Measurements from ENCODE around the gene ELP5. TPM values are rescaled to one million over a fixed set of nuclear protein-coding genes. Genes with fewer than 3 reads are reported as not detected.

ELP5 gene
- total RNA-seq, 2 experiments from 2014 or later = 49.6 to 52.4 TPM

GRCh38 chr17:7214300-7215135, 37.5 kb upstream of the ELP5 start:
- peak; percentile 100 for DNase-seq

GRCh38 chr17:7215136-7215638, 36.8 kb upstream of the ELP5 start:
- ChIA-PET CTCF (interaction anchor here (1.2 to 2.4 kb wide), 5 partner anchors 19 to 169 kb away, joined by 4 to 10 read pairs (median 5); partner anchors contain the start of genes DVL2 and NEURL4), POLR2A (interaction anchor here (1.0 to 1.7 kb wide), 2 partner anchors 10 to 180 kb away, joined by 4 to 7 read pairs; partner anchors contain the start of gene SLC16A13)
- Mint-ChIP-seq H3K36me3 (no peaks in the 10 kb centered on the region), H3K27me3 (peaks cover 7% of the 10 kb centered on the region), H3K9me3 (no peaks in the 10 kb centered on the region), H3K4me1 (ENCODE audit: low read depth) (peaks cover 53% of the 10 kb centered on the region), H3K27ac (peak overlapping the region; percentile 89), H3K4me3 (peak overlapping the region; percentile 85)
- intact Hi-C loops (cut with micrococcal nuclease) = loop anchor here (2.0 kb wide), 1 partner anchor 92 kb away; the partner anchor contains the start of gene EIF5A
- DNase-seq = no peak

More at GRCh38 chr17:7214300-7215135, 37.5 kb upstream of the ELP5 start:
- Mint-ChIP-seq H3K4me1 (ENCODE audit: low read depth) (peaks cover 52% of the 10 kb centered on the region), H3K36me3 (no peaks in the 10 kb centered on the region), H3K4me3 (peak overlapping the region; percentile 85), H3K9me3 (no peaks in the 10 kb centered on the region), H3K27ac (peak overlapping the region; percentile 89), H3K27me3 (peaks cover 7% of the 10 kb centered on the region)
- ChIA-PET CTCF (interaction anchor here (1.0 to 2.4 kb wide), 6 partner anchors 20 to 169 kb away, joined by 4 to 10 read pairs (median 4); partner anchors contain the start of genes DVL2 and NEURL4), POLR2A (interaction anchor here (0.7 to 1.7 kb wide), 3 partner anchors 10 to 179 kb away, joined by 3 to 7 read pairs (median 4); partner anchors contain the start of gene SLC16A13)
- intact Hi-C loops (cut with micrococcal nuclease) = loop anchor here (1.0 to 2.0 kb wide), 5 partner anchors 9 to 92 kb away; partner anchors contain the start of genes DVL2, EIF5A, ELP5 and PHF23

- no peaks in the 10 kb centered on the region for H3K9me3 Mint-ChIP-seq
- intact Hi-C loops (cut with micrococcal nuclease) = loop anchor here (2.0 kb wide), 1 partner anchor 91 kb away; the partner anchor contains the start of gene EIF5A
- no peak overlapping the region for H3K4me3 Mint-ChIP-seq
- no peak for DNase-seq
- CTCF ChIA-PET = interaction anchor here (2.0 kb wide), 1 partner anchor 114 kb away, joined by 5 read pairs; the partner anchor contains the start of gene NEURL4
- H3K4me1 Mint-ChIP-seq (ENCODE audit: low read depth) = peaks cover 58% of the 10 kb centered on the region
- no peaks in the 10 kb centered on the region for H3K36me3 Mint-ChIP-seq
- H3K27me3 Mint-ChIP-seq = peaks cover 7% of the 10 kb centered on the region
- POLR2A ChIA-PET = interaction anchor here (0.5 kb wide), 1 partner anchor 1011 kb away, joined by 3 read pairs; no protein-coding TSS in a partner anchor
- H3K27ac Mint-ChIP-seq = no peak overlapping the region
Observed at GRCh38 chr17:7215652-7216180, 36.3 kb upstream of the ELP5 start.

GRCh38 chr17:7216242-7217112, 35.5 kb upstream of the ELP5 start:
- H3K27me3 Mint-ChIP-seq = peaks cover 7% of the 10 kb centered on the region
- DNase-seq = no peak
- peaks cover 4% of the 10 kb centered on the region for H3K36me3 Mint-ChIP-seq
- intact Hi-C loops (cut with micrococcal nuclease) = no loop called here
- CTCF ChIA-PET = no interaction called here
- POLR2A ChIA-PET = interaction anchor here (0.5 kb wide), 1 partner anchor 1011 kb away, joined by 3 read pairs; no protein-coding TSS in a partner anchor
- H3K9me3 Mint-ChIP-seq = no peaks in the 10 kb centered on the region
- peaks cover 65% of the 10 kb centered on the region for H3K4me1 Mint-ChIP-seq (ENCODE audit: low read depth)
- peak overlapping the region; percentile 62 for H3K27ac Mint-ChIP-seq
- H3K4me3 Mint-ChIP-seq = peak overlapping the region; percentile 33

- CTCF ChIA-PET = no interaction called here
- H3K4me1 Mint-ChIP-seq (ENCODE audit: low read depth) = peaks cover 67% of the 10 kb centered on the region
- peaks cover 1% of the 10 kb centered on the region for H3K27me3 Mint-ChIP-seq
- H3K9me3 Mint-ChIP-seq = no peaks in the 10 kb centered on the region
- peak; percentile 42 for DNase-seq
- peak overlapping the region; percentile 55 for H3K4me3 Mint-ChIP-seq
- POLR2A ChIA-PET = interaction anchor here (0.6 kb wide), 1 partner anchor 89 kb away, joined by 4 read pairs; no protein-coding TSS in a partner anchor
- peaks cover 9% of the 10 kb centered on the region for H3K36me3 Mint-ChIP-seq
- intact Hi-C loops (cut with micrococcal nuclease) = no loop called here
- peak overlapping the region; percentile 38 for H3K27ac Mint-ChIP-seq
Observed at GRCh38 chr17:7217113-7217987, 34.7 kb upstream of the ELP5 start.

- H3K4me3 Mint-ChIP-seq = no peak overlapping the region
- H3K36me3 Mint-ChIP-seq = peaks cover 15% of the 10 kb centered on the region
- ChIA-PET CTCF (interaction anchor here (4.2 kb wide), 1 partner anchor 20 kb away, joined by 34 read pairs; the partner anchor contains the start of gene PHF23), POLR2A (interaction anchor here (0.6 to 3.2 kb wide), 4 partner anchors 21 to 172 kb away, joined by 4 to 19 read pairs (median 4); partner anchors contain the start of genes GABARAP and PHF23)
- H3K27ac Mint-ChIP-seq = no peak overlapping the region
- no peaks in the 10 kb centered on the region for H3K9me3 Mint-ChIP-seq
- DNase-seq = no peak
- peaks cover 67% of the 10 kb centered on the region for H3K4me1 Mint-ChIP-seq (ENCODE audit: low read depth)
- intact Hi-C loops (cut with micrococcal nuclease) = no loop called here
- H3K27me3 Mint-ChIP-seq = peaks cover 1% of the 10 kb centered on the region
Observed at GRCh38 chr17:7218166-7218565, 33.8 kb upstream of the ELP5 start.

GRCh38 chr17:7218758-7219157, 33.3 kb upstream of the ELP5 start:
- CTCF ChIA-PET = interaction anchor here (0.9 to 4.2 kb wide), 5 partner anchors 14 to 173 kb away, joined by 3 to 48 read pairs (median 19); partner anchors contain the start of genes GABARAP and PHF23
- Mint-ChIP-seq H3K9me3 (no peaks in the 10 kb centered on the region), H3K4me3 (no peak overlapping the region), H3K36me3 (peaks cover 21% of the 10 kb centered on the region), H3K4me1 (ENCODE audit: low read depth) (peaks cover 61% of the 10 kb centered on the region), H3K27ac (peak overlapping the region; percentile 92), H3K27me3 (peaks cover 1% of the 10 kb centered on the region)
- no peak for DNase-seq
- intact Hi-C loops (cut with micrococcal nuclease) = no loop called here
- POLR2A ChIA-PET = interaction anchor here (1.5 to 3.2 kb wide), 4 partner anchors 11 to 173 kb away, joined by 4 to 19 read pairs (median 5); partner anchors contain the start of genes GABARAP and PHF23

GRCh38 chr17:7219229-7219811, 32.7 kb upstream of the ELP5 start:
- no peak for DNase-seq
- Mint-ChIP-seq H3K4me3 (peak overlapping the region; percentile 90), H3K27ac (peak overlapping the region; percentile 92), H3K9me3 (no peaks in the 10 kb centered on the region), H3K36me3 (peaks cover 25% of the 10 kb centered on the region), H3K27me3 (peaks cover 1% of the 10 kb centered on the region), H3K4me1 (ENCODE audit: low read depth) (peaks cover 56% of the 10 kb centered on the region)
- intact Hi-C loops (cut with micrococcal nuclease) = no loop called here
- ChIA-PET CTCF (interaction anchor here (0.9 to 4.2 kb wide), 8 partner anchors 10 to 173 kb away, joined by 3 to 48 read pairs (median 8); partner anchors contain the start of genes GABARAP and PHF23), POLR2A (interaction anchor here (0.6 to 4.9 kb wide), 6 partner anchors 11 to 173 kb away, joined by 3 to 33 read pairs (median 5); partner anchors contain the start of genes DVL2, GABARAP and PHF23)

- Mint-ChIP-seq H3K9me3 (no peaks in the 10 kb centered on the region), H3K36me3 (peaks cover 25% of the 10 kb centered on the region), H3K27ac (peak within 1 kb of the TSS; percentile 92), H3K4me3 (peak within 1 kb of the TSS; percentile 90), H3K4me1 (ENCODE audit: low read depth) (peaks cover 53% of the 10 kb centered on the region), H3K27me3 (no peaks in the 10 kb centered on the region)
- POLR2A ChIA-PET = interaction anchor here (0.6 to 4.9 kb wide), 11 partner anchors 10 to 175 kb away, joined by 3 to 33 read pairs (median 4); partner anchors contain the start of genes DVL2, GABARAP and PHF23
- CTCF ChIA-PET = interaction anchor here (0.8 to 4.2 kb wide), 15 partner anchors 10 to 174 kb away, joined by 3 to 48 read pairs (median 8); partner anchors contain the start of genes CTDNEP1, DVL2, ELP5 and GABARAP
- peak; percentile 90 for DNase-seq
- intact Hi-C loops (cut with micrococcal nuclease) = loop anchor here (2.0 kb wide), 1 partner anchor 77 kb away; no protein-coding TSS in a partner anchor
Observed at GRCh38 chr17:7219812-7220592, 32.0 kb upstream of the ELP5 start, which contains the start of the genes ACADVL and DLG4. ACADVL (plus strand) TSS chr17:7219938; CDS start chr17:7219985, 47 bp downstream. DLG4 (minus strand) TSS chr17:7219836.

Data from activated CD4-positive, alpha-beta memory T cell treated with anti-CD3 and anti-CD28 coated beads for 36 hours (primary cell).